Measurements from ENCODE around the gene WWC2.

Gene WWC2

DNA sequence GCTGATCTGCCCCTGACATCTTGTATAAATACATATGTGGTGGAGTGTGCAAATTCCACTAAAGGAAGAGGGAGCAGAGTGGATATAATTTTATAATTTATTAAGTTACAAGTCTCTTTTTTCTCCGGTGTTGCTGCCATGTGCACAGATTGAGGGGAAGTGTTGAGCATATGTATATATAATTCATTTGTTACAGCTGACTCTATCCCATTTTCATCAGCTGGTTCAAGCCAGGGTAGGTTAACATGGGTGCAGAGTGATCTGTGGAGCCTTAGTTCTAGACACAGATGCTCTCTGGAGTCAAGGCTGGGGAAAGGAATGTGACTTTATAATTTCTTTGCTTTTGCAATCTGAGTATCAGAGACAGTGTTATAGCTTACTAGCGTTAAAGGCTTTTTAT lies 103.5 kb downstream of the WWC2 start:
- no peak for DNase-seq (ENCODE audit: low read depth in 2 of 2)

DNA sequence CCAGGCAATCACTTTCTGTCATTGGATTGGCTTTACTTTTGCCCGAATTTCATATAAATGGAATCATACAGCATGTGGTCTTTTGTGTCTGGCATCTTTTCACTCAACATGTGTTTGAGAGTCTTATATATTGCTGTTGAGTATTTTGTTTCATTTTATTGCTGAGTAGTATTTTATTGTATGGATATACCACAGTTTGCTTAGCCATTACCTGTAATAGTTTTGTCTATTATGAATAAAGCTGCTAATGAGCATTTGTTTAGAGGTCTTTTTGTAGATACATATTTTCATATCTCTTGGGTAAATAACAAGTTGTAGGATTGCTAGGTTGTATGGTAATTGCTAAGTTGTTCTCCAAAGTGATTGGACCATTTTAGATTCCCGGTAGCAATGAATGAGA lies 105.7 kb downstream of the WWC2 start:
- no peak for DNase-seq (ENCODE audit: low read depth in 2 of 2)

DNA sequence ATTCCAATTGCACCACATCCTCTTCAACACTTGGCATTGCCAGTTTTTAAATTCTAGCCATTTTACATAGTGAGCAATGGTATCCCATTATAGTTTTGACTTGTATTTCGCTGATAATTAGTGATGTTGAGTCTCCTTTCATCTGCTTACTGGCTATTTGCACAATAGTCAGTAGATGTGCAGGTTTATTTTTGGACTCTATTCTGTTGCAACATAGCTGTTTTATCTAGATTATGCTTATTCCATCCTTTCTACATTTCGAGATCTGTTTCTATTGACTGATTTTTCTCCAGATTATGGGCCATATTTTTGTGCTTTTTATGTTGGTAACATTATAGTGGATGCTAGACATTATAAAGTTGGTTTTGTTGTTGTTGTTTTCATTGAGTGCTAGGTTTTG lies 106.1 kb downstream of the WWC2 start:
- no peak for DNase-seq (ENCODE audit: low read depth in 2 of 2)

DNA sequence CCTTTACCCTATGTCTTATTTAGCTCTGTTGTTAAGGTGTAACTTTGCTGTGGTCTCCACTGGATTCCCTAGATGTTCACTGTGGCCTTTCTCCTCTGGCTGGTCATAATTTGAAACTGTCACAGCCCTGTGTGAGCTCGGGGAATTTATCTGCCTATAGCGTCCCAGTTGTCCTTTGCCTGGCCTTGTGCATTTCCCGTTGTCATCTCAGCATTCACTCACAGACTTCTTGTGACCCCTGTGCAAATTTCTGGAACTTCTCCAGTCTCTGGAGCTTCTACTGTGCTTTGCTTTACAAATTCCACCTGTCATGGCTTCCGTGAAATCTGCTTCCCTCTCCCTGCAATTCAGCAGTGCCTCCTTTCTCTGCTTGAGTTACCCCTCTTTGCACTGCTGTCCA lies 106.7 kb downstream of the WWC2 start:
- no peak for DNase-seq (ENCODE audit: low read depth in 2 of 2)

DNA sequence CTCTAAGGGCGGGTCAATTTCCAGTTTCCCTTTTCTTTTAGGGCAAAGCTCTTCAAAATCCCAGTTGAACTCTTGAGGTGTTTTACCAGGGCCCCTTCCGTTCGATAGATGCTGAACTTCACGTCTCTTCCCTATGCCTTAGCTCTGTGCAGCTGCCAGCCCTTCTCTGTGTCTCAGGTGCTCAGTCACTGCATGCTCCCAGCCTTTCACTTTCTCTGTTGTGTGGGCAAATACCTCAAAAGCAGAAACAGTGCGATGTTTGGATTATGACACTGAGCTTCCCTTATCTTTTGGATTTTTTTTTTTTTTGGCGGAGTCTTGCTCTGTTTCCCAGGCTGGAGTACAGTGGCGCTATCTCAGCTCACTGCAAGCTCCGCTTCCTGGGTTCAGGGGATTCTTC lies 112.5 kb downstream of the WWC2 start:
- no peak for DNase-seq (ENCODE audit: low read depth in 2 of 2)

DNA sequence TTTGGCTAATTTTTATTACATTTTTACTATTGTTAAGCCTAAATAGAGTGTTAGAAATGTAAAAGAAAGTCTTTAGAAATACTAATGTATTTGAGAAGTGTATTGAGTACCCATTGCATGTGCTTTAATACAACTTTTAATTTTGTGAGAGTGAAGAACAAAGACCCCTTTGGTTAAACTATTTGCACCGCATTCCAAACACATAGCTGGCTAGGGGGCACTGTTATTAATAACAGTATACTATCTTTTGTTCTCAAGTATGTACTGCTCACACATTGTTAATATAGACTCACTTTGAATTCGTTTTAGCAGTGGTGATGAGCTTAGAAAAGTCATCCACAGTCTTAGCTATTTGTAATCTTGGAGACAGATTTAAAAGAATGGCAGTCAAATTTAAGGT lies 114.9 kb downstream of the WWC2 start:
- DNase-seq (ENCODE audit: low read depth in 2 of 2), result no peak

DNA sequence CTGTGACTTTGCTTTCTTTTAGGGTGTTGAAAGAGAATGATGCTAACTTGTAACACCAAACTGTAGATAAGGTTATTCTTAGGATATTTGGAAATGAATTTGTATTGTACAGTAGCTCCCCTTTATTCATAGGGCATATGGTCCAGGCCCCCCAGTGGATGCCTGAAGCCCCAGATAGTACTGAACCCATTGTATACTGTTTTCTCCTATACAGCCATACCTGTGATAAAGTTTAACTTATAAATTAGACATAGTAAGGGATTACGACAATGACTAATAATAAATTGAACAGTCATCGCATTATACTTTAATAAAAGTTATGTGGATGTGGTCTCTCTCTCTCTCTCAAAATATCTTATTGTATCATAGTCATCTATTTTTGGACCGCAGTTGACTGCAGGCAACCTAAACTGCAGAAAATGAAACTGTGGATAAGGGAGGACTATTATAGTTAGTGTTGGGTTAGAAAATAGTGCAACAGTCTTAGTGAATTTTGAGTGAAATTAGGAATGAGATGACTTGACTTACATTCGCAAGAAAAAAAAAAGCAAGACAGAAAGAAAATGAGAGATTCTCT lies 115.9 kb downstream of the WWC2 start:
- no peak for DNase-seq (ENCODE audit: low read depth in 2 of 2)

DNA sequence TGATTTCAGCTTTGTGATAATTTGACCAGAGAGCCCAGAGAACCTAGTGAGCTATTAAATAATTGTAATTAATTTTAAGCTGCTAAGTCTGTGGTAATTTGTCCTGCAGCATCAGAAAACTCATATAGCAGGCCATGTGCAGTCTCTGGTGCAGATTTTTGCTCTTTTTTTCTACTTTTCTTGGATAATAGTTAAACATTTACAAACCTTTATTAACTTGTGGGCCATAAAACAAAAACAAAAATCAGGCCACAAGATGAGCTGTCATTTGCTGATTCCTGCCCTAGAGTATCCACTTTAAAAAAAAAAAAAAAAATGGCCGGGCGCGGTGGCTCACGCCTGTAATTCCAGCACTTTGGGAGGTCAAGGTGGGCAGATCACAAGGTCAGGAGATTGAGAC lies 121.2 kb downstream of the WWC2 start:
- DNase-seq (ENCODE audit: low read depth in 2 of 2), result no peak

DNA sequence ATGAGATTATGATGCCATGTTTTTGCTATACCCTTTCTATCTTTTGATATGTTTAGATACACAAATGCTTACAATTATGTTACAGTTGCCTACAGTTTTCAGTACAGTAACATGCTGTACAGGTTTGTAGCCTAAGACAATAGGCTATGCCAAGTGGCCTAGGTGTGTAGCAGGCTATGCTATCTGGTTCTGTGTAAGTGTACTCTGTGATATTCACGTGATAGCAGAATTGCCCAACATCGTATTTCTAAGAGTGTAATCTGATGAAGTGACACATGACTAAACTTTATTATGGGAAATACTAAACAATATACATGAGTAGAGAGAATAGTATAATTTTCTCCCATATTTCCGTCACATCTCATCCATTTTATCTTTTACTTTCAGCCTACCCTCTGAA lies 124.0 kb downstream of the WWC2 start:
- DNase-seq (ENCODE audit: low read depth in 2 of 2), result no peak

DNA sequence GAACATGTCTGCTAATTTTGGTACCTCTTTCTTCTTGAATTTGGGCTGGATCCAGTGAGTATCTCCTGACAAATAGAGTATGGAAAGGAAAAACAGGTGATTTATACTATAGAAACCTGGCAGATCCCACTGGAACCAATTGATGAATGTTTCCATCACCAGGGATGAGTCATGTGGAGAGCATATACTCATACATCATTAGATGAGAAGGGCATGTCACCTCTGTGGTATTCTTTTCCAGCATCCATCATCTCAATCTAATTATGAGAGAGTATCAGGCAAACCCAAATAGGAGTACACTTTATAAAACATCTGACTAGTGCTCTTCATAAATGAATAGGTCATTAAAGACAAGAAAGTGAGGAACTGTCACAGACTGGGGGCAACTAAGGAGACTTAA lies 130.3 kb downstream of the WWC2 start:
- DNase-seq (ENCODE audit: low read depth in 2 of 2), result no peak

DNA sequence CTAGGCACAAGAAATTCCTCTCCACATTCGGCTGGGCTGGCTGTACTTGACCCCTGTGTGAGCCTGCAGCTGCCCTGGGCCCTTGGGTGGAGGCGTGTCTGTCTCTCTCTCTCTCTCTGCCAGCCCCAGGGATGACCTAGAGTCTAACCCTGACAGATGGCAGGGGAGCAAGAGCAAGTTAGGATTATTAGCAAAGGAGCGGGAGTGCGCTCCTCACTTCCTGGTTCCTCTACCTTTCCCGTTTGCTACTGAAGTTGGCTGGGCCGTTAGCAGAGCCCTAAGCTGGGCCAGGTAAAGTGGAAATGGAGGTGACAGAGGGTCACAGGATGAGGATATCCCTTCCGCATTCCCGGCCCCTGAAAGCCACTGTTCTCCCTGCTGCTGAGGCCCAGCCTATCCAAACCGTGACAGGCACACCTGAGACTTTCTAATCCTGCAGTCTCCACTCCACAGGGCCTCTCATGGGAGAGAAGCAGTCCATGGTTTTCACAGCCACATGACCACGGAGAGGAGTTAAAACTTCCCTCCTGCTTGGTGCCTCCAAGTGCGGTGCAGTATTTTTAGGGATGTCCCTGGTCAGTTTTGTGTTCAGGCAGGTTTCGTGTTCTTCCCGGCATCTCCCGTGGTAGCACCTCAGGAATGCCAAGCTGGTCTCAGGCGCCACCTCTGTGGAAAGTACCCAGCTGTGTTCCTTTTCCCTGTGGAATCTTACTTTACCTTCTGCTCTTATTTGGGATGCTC lies 141.7 kb downstream of the WWC2 start:
- DNase-seq (ENCODE audit: low read depth in 2 of 2), result no peak

DNA sequence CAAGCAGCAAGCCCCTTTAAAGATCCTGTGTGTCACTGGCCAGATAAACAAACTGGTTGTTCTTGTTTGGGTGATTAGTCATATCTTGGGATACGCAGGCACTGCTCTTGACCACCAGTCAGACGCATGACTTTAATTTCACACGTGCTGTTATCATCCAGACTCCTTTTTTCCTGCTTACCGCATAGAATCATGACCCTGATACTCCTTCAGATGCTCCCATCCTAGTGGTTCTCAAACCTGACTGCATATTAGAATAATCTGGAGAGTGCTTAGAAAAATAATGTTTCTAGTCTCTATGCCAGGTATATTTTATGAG lies 142.2 kb downstream of the WWC2 start:
- no peak for DNase-seq (ENCODE audit: low read depth in 2 of 2)

DNA sequence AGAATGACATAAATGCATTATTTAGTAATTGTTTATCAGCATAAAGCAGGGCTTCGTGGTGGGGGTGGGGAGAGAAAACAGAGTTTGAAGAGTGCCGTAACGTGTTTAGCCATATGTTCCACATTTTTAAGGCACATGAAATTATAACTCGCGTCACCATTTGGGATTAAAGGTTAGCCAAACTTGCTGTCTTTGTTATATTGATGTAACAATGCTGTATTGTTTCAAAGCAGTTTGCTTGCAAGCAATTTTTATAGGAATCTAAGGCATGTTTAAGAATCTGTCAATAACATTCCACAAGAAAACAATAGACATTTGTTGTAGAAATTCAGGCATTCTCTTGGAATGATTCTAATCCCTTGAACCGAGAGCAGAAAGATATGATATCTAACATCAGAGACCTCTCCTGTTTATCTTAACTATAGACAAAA lies 142.7 kb downstream of the WWC2 start:
- no peak for DNase-seq (ENCODE audit: low read depth in 2 of 2)

DNA sequence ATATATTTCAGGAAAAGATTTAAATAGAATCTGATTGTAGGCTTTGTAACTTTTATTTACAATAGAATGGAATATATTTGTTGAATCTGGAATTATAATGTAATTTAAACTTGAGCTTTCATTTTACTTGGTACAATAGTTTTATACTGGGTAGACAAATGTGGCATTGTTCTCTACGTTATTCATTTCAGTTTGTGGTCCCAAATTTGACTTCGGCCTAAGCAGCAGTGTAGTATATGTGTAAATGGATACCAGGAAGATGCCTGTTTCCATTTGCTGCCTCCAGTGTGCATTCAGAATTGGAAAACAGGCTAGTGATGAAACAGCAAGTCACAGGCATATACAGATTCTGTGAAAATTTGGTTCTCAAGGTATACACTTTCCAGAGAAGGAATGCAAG lies 143.2 kb downstream of the WWC2 start:
- DNase-seq (ENCODE audit: low read depth in 2 of 2), result no peak

DNA sequence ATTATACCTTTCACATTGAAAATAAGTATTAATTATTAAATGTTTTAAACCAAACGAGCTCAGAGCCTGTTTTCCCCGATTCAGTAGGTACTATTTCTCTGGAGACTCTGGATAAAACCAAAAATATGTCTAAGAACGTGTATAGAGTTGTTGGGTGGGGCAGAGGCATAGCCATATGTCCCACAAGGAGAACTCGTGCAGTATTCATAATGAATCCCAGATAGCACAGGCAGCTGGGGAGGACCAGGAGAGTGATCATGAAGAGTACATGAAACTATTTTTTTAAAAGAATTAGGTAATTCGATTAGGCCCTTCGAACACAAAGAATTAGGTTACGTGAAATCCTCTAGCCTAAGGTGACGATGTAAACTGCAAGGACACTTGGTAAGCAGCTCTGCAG lies 145.0 kb downstream of the WWC2 start:
- no peak for DNase-seq (ENCODE audit: low read depth in 2 of 2)

DNA sequence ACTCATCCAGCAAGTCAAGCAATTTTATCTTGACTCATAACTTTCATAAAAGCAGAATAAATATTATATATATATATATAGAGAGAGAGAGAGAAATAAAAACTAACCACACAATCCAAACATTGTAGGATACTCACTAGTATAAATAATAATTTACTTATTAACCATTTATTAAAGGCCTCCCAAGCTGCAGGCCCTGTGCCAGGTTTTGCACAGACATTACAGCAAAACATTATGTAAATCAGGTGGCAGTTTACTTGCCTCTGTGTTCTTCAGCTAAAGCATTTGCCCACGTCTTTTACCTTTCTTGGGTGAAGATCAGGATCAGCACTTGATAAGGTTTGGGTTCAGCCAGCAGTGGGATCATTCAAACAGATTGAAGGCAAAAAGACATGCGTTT lies 145.4 kb downstream of the WWC2 start:
- DNase-seq (ENCODE audit: low read depth in 2 of 2), result no peak

DNA sequence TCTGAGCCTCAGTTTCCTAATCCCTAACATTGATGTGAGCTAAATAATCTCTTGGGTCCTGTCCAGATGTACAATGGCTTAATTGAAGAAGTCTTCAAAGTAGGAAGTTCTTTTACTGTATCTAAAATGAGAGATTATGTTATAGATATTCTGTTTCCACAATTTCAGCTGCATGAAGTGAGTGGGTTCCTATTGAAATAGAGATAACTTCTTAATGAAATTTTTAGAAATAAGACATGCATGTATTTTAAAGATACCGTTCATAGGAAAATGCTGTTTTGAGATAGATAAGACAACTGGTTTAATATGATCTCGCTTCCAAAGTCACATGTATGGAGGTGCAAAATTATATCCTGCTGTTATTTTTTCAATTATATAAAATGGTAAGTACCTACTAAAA lies 149.1 kb downstream of the WWC2 start:
- no peak for DNase-seq (ENCODE audit: low read depth in 2 of 2)

DNA sequence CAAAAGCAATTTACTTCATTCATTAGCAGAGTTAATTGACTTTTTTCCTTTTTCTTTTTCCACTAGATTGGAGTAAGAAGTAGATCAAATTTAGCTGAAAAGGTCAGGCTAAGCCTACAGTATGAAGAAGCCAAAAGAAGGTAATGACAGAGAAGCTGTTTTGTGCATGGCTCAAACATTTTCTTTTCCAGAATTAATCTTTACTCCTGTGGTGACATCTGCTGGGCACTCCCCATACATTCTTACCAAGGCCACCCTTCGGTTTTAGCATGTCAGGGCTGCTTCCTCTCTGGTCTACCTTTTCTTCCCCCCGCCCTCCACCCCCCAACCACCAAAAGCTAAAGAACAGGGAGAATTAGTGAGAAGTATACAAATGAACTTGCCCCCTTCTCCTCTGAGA lies 150.8 kb downstream of the WWC2 start:
- DNase-seq (ENCODE audit: low read depth in 2 of 2), result no peak

DNA sequence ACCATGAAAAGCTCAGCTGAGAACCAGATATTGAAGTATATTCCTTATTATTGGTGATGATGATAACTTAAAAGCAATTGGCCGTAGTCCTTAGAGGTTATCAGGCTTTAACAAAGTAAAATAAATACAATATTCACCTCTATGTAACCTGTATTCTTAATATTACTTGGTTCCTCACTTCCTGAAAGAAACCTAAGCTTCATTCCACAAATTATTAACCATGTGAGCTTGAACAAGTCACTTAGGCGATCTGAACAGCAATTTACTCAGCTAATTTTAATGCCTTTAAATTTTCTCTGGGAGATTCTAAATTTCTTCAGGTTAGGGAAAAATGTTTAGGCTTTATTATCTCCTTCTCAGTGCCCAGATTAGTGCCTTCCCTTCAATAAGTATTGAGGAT lies 151.8 kb downstream of the WWC2 start:
- DNase-seq (ENCODE audit: low read depth in 2 of 2), result no peak

DNA sequence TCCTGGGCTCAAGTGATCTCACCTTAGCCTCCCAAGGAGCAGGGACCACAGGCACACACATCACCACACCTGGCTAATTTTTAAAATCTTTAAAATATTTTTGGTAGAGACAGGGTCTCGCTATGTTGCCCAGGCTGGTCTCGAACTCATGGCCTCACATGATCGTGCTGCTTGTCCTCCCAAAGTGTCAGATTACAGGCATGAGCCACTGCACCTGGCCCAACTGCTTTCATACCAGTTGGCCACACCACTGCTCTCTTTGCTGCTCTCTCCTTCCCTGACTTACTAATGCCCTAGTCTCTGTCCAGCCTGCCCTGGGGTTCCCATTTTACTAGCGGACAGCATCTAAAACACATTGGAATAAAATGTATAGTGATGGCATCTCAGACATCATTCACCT lies 153.9 kb downstream of the WWC2 start:
- DNase-seq (ENCODE audit: low read depth in 2 of 2), result no peak

DNA sequence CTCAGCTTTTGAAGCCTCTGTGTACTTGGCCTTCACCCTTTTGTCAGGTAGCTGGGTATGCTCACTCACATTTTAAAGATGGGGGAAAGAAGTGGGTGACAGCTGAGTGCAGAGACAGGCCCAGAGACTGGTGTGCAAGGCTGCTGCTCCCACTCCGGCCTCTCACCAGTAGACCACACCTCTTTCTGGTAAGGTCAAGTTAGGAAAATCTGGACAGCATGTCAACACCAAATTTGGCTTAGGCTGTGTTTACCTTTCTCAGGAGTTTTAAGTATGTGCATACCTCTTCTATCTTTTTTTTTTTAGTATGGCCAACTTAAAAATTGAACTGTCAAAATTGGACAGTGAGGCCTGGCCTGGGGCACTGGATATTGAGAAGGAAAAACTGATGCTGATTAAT lies 154.4 kb downstream of the WWC2 start:
- DNase-seq (ENCODE audit: low read depth in 2 of 2), result no peak

DNA sequence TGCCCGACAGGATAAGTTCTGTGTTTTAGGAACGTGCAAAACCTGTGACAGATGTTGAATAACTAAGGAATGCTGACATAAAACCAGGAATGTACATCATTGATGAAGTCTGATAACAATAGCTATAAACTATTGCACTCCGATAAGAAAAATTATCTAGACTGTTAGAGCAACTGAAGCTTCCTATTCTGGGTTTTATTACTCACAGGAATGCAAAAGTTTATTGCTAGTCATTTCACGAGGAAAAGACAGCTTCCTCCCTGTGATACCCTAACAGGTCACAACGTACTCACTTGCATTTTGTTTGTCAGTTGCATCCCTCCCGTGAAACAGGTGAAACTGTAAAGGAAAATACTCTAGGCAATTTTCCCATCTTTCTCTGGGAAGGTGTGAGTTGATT lies 155.1 kb downstream of the WWC2 start:
- DNase-seq (ENCODE audit: low read depth in 2 of 2), result no peak

DNA sequence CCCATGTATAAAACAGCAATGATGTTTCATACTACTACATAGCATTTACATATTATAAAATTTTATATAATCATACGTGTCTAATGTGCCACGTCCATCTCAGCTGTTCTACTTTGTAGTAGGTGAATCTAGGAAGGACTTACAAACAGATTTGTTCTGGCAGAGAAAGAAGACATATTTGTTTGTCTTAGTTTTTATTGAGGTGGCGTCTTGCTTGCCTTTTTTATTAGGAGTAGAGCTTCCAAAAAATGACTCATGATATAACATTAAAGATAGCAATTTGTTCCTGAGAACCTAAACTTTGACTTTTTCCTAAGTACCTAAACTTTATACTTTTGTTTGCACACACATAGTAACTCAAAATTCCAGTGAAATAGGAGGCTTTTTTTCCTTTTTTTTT lies 156.4 kb downstream of the WWC2 start:
- no peak for DNase-seq (ENCODE audit: low read depth in 2 of 2)

DNA sequence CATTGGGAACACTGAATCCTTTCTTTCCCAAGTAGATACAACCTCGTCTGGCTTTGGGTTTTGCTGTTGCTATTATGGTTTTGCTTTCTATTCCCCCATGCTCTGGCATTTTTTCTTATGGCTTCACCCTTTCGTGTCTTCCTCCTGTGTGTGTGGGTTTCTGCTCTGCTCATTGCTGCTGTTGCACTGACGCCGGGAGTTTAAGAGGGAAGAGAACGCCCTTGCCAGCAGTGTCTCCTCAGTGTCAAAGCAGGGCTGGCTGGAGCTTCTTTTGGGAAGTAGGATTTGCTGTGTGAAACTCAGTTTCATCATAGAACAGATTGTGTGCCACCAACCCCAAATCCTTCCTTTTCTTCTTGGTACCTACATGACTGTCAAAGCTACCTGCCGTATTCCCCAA lies 157.3 kb downstream of the WWC2 start:
- no peak for DNase-seq (ENCODE audit: low read depth in 2 of 2)
